SK-N-SH (cell line): ENCODE results near the gene PPP2R5D.

Source experiments
- CTCF ChIP-seq: fragments of 200-600 bp; sonication (generic); IDR thresholded peaks from 2 replicates; pipeline ENCODE4 v1.6.1; 2017; ENCODE audit warnings: antibody characterized with exemption, mild to moderate bottlenecking, moderate library complexity
- ELF1 ChIP-seq: IDR thresholded peaks from 2 replicates; pipeline ENCODE4 v1.4.0; 2012
- FOXM1 ChIP-seq: IDR thresholded peaks from 2 replicates; pipeline ENCODE4 v1.4.0; 2012; ENCODE audit warnings: low read depth, mild to moderate bottlenecking
- GABPA ChIP-seq: IDR thresholded peaks from 2 replicates; pipeline ENCODE4 v1.4.0; 2012; ENCODE audit warnings: low read depth, mild to moderate bottlenecking
- GATA2 ChIP-seq: sonication (generic); formaldehyde crosslinking; IDR thresholded peaks from 2 replicates; pipeline ENCODE4 v1.5.0; 2020; ENCODE audit warnings: mild to moderate bottlenecking, missing genetic modification reagents
- MXI1 ChIP-seq: IDR thresholded peaks from 2 replicates; pipeline ENCODE4 v1.6.1; 2012; ENCODE audit warnings: mild to moderate bottlenecking, low read depth, low read length, improper control_type of control experiment
- NRF1 ChIP-seq: IDR thresholded peaks from 2 replicates; pipeline ENCODE4 v1.6.1; 2012; ENCODE audit warnings: low read depth, mild to moderate bottlenecking, low read length
- POLR2AphosphoS5 ChIP-seq: IDR thresholded peaks from 2 replicates; pipeline ENCODE4 v1.6.1; 2012; ENCODE audit warnings: low read depth, low read length
- RAD21 ChIP-seq: IDR thresholded peaks from 2 replicates; pipeline ENCODE4 v1.6.1; 2012; ENCODE audit warnings: mild to moderate bottlenecking, low read length
- TAF1 ChIP-seq: IDR thresholded peaks from 2 replicates; pipeline ENCODE4 v1.6.1; 2012; ENCODE audit warnings: low read depth, mild to moderate bottlenecking, low read length, moderate library complexity, borderline replicate concordance
- TCF12 ChIP-seq: IDR thresholded peaks from 2 replicates; pipeline ENCODE4 v1.4.0; 2012
- TEAD4 ChIP-seq: IDR thresholded peaks from 2 replicates; pipeline ENCODE4 v1.4.0; 2012; ENCODE audit warnings: mild to moderate bottlenecking, borderline replicate concordance; ENCODE audit not compliant: insufficient read depth

DNA sequence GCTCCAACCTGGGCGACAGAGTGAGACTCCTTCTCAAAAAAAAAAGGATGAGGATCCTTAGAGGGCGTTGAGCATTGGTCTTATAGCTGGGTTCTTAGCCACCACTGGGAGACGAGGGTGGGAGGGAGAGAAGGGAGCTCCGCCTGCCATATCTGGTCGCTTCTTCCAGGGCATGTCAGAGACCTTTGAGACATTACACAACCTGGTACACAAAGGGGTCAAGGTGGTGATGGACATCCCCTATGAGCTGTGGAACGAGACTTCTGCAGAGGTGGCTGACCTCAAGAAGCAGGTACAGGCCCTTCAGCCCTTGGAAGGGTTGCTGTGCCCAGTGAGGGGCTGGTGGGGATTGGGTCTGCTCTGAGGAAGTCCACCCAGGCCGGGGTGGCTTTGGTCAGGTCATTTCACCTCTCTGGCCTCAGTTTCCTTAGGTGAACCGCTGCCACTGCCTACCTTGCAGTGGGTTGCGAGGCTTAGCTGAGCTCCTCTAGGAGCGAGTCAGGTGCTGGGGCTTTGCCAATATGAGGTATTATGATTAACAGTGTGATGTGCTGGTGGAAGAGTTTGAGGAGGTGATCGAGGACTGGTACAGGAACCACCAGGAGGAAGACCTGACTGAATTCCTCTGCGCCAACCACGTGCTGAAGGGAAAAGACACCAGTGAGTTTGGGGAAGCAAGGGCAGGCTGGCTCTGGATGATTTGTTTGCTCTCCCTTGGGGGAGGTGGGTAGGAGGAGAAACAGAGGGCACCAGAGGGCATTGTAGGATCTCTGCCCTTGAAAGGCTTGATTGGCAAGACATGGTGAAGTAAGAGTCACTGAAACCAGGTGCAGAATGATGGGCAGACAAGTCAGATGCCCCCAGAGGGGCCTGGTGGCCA lies 46.6 kb upstream of the PPP2R5D start:
- TF ChIP-seq CTCF (no peak), NRF1 (no peak), TAF1 (no peak), ELF1 (no peak), RAD21 (no peak), GABPA (no peak), TCF12 (no peak), GATA2 (CRISPR knock-in tag) (no peak), POLR2AphosphoS5 (no peak), TEAD4 (no peak), FOXM1 (no peak), MXI1 (no peak)
